Measurements from ENCODE around the gene NEK10. TPM values are rescaled to one million over a fixed set of nuclear protein-coding genes. Genes with fewer than 3 reads are reported as not detected.

The NEK10 gene
- total and polyA plus RNA-seq, 2 of the 13 experiments (the other 11 are each of a cell fraction or from before 2014, with no cell fraction given): 2.8 to 14.2 TPM

- ATAC-seq: no peak
- POLR2A ChIA-PET: no interaction called here
- no peak overlapping the region for H2AFZ ChIP-seq (ENCODE audit: low read length)
- no peak overlapping the region for H3K4me3 ChIP-seq (replicated peaks in 1 of 3; ENCODE audit: insufficient read depth in 1 of 3, low read depth in 2 of 3, low read length in 3 of 3)
- no peaks in the 10 kb centered on the region for H3K9me3 ChIP-seq (ENCODE audit: low read length)
- no peak for TF ChIP-seq ZNF460 (CRISPR knock-in tag; IDR thresholded peaks at IDR 0.05; ENCODE audit: borderline replicate concordance)
- no peak overlapping the region for H3K27ac ChIP-seq (ENCODE audit: extremely low read length, insufficient read depth, low read length)
- DNase-seq (ENCODE audit: low spot score): no peak
- intact Hi-C loops (cut with micrococcal nuclease; ENCODE audit: unreplicated experiment): no loop called here
- no peak for FAIRE-seq
- no peaks in the 10 kb centered on the region for H4K20me1 ChIP-seq (ENCODE audit: insufficient read depth, low read length)
- CTCF ChIA-PET (ENCODE audit: low intra/inter-chr PET ratio, low total read pairs): no interaction called here
- peaks cover 67% of the 10 kb centered on the region for H3K4me1 ChIP-seq (ENCODE audit: insufficient read depth, low read length)
- no peak overlapping the region for H3K4me2 ChIP-seq (ENCODE audit: low read depth, low read length)
- H3K79me2 ChIP-seq (ENCODE audit: insufficient read depth, low read length): no peaks in the 10 kb centered on the region
- no peaks in the 10 kb centered on the region for H3K27me3 ChIP-seq (ENCODE audit: control insufficient read depth in 1 of 2, insufficient read depth in 2 of 2, low read length in 2 of 2)
- in situ Hi-C loops (cut with HindIII; ENCODE audit: extremely low pct_ligation_motif_present, low pct_unique_long_range_greater_than_20kb): loop anchor here (25.0 kb wide), 2 partner anchors 334 to 534 kb away; no protein-coding TSS in a partner anchor
- H3K36me3 ChIP-seq (replicated peaks in 1 of 2; ENCODE audit: control insufficient read depth in 1 of 2, insufficient read depth in 2 of 2, low read length in 2 of 2): no peaks in the 10 kb centered on the region
- BruUV-seq (replicated peaks): no TSS peak
- WGBS (ENCODE audit: low lambda C conversion rate): 91% methylated on average over 3 of the region's 3 CpGs
- no peak overlapping the region for H3K9ac ChIP-seq (ENCODE audit: insufficient read depth, low read depth, low read length)
These were observed 241.3 kb downstream of the NEK10 start for GRCh38 chr3:27127879-27128278.

GRCh38 chr3:27127195-27127594 lies 242.0 kb downstream of the NEK10 start:
- no peaks in the 10 kb centered on the region for H3K9me3 ChIP-seq (ENCODE audit: low read length)
- H3K36me3 ChIP-seq (replicated peaks in 1 of 2; ENCODE audit: control insufficient read depth in 1 of 2, insufficient read depth in 2 of 2, low read length in 2 of 2): no peaks in the 10 kb centered on the region
- no peaks in the 10 kb centered on the region for H3K27me3 ChIP-seq (ENCODE audit: control insufficient read depth in 1 of 2, insufficient read depth in 2 of 2, low read length in 2 of 2)
- ChIA-PET POLR2A (no interaction called here), CTCF (ENCODE audit: low intra/inter-chr PET ratio, low total read pairs) (no interaction called here)
- no peak overlapping the region for H3K4me3 ChIP-seq (replicated peaks in 1 of 3; ENCODE audit: insufficient read depth in 1 of 3, low read depth in 2 of 3, low read length in 3 of 3)
- in situ Hi-C loops (cut with HindIII; ENCODE audit: extremely low pct_ligation_motif_present, low pct_unique_long_range_greater_than_20kb) (loop anchor here (25.0 kb wide), 2 partner anchors 335 to 535 kb away; no protein-coding TSS in a partner anchor), intact Hi-C loops (cut with micrococcal nuclease; ENCODE audit: unreplicated experiment) (no loop called here)
- no peak overlapping the region for H2AFZ ChIP-seq (ENCODE audit: low read length)
- peak; percentile 91 for ATAC-seq
- no TSS peak for BruUV-seq (replicated peaks)
- peak; percentile 73 for DNase-seq (ENCODE audit: low spot score)
- no peak overlapping the region for H3K27ac ChIP-seq (ENCODE audit: extremely low read length, insufficient read depth, low read length)
- no peak for FAIRE-seq
- WGBS (ENCODE audit: low lambda C conversion rate): 87% methylated on average over 2 of the region's 2 CpGs
- peaks cover 61% of the 10 kb centered on the region for H3K4me1 ChIP-seq (ENCODE audit: insufficient read depth, low read length)
- H3K9ac ChIP-seq (ENCODE audit: insufficient read depth, low read depth, low read length): no peak overlapping the region
- no peak overlapping the region for H3K4me2 ChIP-seq (ENCODE audit: low read depth, low read length)
- H3K79me2 ChIP-seq (ENCODE audit: insufficient read depth, low read length): no peaks in the 10 kb centered on the region
- no peaks in the 10 kb centered on the region for H4K20me1 ChIP-seq (ENCODE audit: insufficient read depth, low read length)
- no peak for TF ChIP-seq GZF1 (CRISPR knock-in tag; IDR thresholded peaks at IDR 0.05)
- TF ChIP-seq SIX4 (CRISPR knock-in tag; IDR thresholded peaks at IDR 0.05): peak; percentile 50; the same call in 1 of the 2 replicates
- TF ChIP-seq NCOA2 (CRISPR knock-in tag; IDR thresholded peaks at IDR 0.05): peak; percentile 85
- no peak for TF ChIP-seq ZNF329 (CRISPR knock-in tag; IDR thresholded peaks at IDR 0.05; ENCODE audit: low read depth)
- TF ChIP-seq CC2D1A (CRISPR knock-in tag; IDR thresholded peaks at IDR 0.05): no peak
- TF ChIP-seq ATF2 (CRISPR knock-in tag; IDR thresholded peaks at IDR 0.05): peak; percentile 78; the same call in 1 of the 2 replicates
- TF ChIP-seq ZNF205 (CRISPR knock-in tag; IDR thresholded peaks at IDR 0.05): 0 out of 2 replicates have a peak, but pooled peaks have one; percentile 73
- no peak for TF ChIP-seq ZNF280D (CRISPR knock-in tag; IDR thresholded peaks at IDR 0.05)
- TF ChIP-seq ZBTB10 (CRISPR knock-in tag; IDR thresholded peaks at IDR 0.05; ENCODE audit: borderline replicate concordance): no peak
- no peak for TF ChIP-seq NR2C2 (CRISPR knock-in tag; IDR thresholded peaks at IDR 0.05; ENCODE audit: borderline replicate concordance)

All from HepG2 (cell line).